SK-N-SH (cell line): ENCODE measurements around the gene RPL13. TPM values are rescaled to one million over a fixed set of nuclear protein-coding genes. Genes with fewer than 3 reads are reported as not detected.

Experiments used
- CTCF ChIA-PET: fragments of 300-600, 350-600 bp; formaldehyde crosslinking; extraction: SDS; loops from one replicate; lab custom pipeline; 2021; lab: Yijun Ruan, JAX
- POLR2A ChIA-PET: fragments of 350-600 bp; sonication (Branson Sonifier 250); formaldehyde crosslinking; extraction: SDS; loops from one replicate; lab custom pipeline; 2020; ENCODE audit warnings: antibody characterized with exemption, inconsistent platforms; lab: Yijun Ruan, JAX
- DNase-seq: peaks from one replicate; pipeline ENCODE4 v3.0.0; 2012
- H2AFZ ChIP-seq: fragments of 200-600 bp; sonication (generic); 2 replicates; pipeline ENCODE4 v1.8.1; 2016; ENCODE audit warnings: antibody characterized with exemption, mild to moderate bottlenecking, low read depth
- H3F3A ChIP-seq: fragments of 200-600 bp; sonication (generic); replicated peaks from 2 replicates; pipeline ENCODE3; 2016; ENCODE audit warnings: antibody characterized with exemption, mild to moderate bottlenecking; ENCODE audit not compliant: insufficient read depth
- H3K27ac ChIP-seq, 2 experiments: fragments of 200-500 bp in 1 of 2; fragments of 200-600 bp in 1 of 2; sonication (Bioruptor generic) in 1 of 2; sonication (generic), shearing (Covaris generic) in 1 of 2; 2 replicates each; pipeline versions ENCODE4 v1.5.1 to v1.6.1; 2014 to 2016; ENCODE audit warnings: low read depth in 2 of 2, inconsistent platforms in 1 of 2, low read length in 1 of 2, mild to moderate bottlenecking in 1 of 2, mixed read lengths in 1 of 2
- H3K27me3 ChIP-seq: fragments of 200-600 bp; sonication (generic), shearing (Covaris generic); 2 replicates; pipeline ENCODE4 v1.6.1; 2016; ENCODE audit warnings: mixed run types; ENCODE audit not compliant: insufficient read depth
- H3K36me3 ChIP-seq, 2 experiments: fragments of 200-500 bp in 1 of 2; fragments of 200-600 bp in 1 of 2; sonication (Bioruptor generic) in 1 of 2; sonication (generic) in 1 of 2; replicated peaks in 1 of 2; 2 replicates each; pipeline versions ENCODE3 to v1.5.1; 2014 to 2016; ENCODE audit warnings: low read length in 1 of 2, mild to moderate bottlenecking in 1 of 2; ENCODE audit not compliant: insufficient read depth in 2 of 2, control insufficient read depth in 1 of 2
- H3K4me1 ChIP-seq, 2 experiments: fragments of 200-500 bp in 1 of 2; fragments of 200-600 bp in 1 of 2; sonication (Bioruptor generic) in 1 of 2; sonication (generic), shearing (Covaris generic) in 1 of 2; 2 replicates each; pipeline versions ENCODE4 v1.5.1 to v1.6.1; 2014 to 2016; ENCODE audit warnings: low read depth in 1 of 2, low read length in 1 of 2, mixed run types in 1 of 2; ENCODE audit not compliant: insufficient read depth in 2 of 2, control insufficient read depth in 1 of 2
- H3K4me2 ChIP-seq: fragments of 200-600 bp; sonication (generic), shearing (Covaris generic); 2 replicates; pipeline ENCODE4 v1.6.1; 2017; ENCODE audit warnings: mixed run types
- H3K4me3 ChIP-seq, 2 experiments: fragments of 200-500 bp in 1 of 2; fragments of 200-600 bp in 1 of 2; sonication (Bioruptor generic) in 1 of 2; sonication (generic), shearing (Covaris generic) in 1 of 2; 2 replicates each; pipeline versions ENCODE4 v1.5.1 to v1.8.1; 2014 to 2016; ENCODE audit warnings: low read depth in 2 of 2, inconsistent platforms in 1 of 2, low read length in 1 of 2, mild to moderate bottlenecking in 1 of 2, mixed read lengths in 1 of 2, moderate library complexity in 1 of 2
- H3K79me2 ChIP-seq: fragments of 200-600 bp; sonication (generic); 2 replicates; pipeline ENCODE4 v1.8.1; 2017; ENCODE audit warnings: mild to moderate bottlenecking; ENCODE audit not compliant: insufficient read depth
- H3K9ac ChIP-seq: fragments of 200-600 bp; sonication (generic); 2 replicates; pipeline ENCODE4 v1.6.1; 2017; ENCODE audit warnings: mixed run types
- H3K9me2 ChIP-seq: fragments of 200-600 bp; sonication (generic); 2 replicates; pipeline ENCODE4 v1.6.1; 2017; ENCODE audit warnings: mixed run types
- H3K9me3 ChIP-seq: fragments of 200-600 bp; sonication (generic); 2 replicates; pipeline ENCODE4 v1.6.1; 2017; ENCODE audit warnings: mixed run types, mild to moderate bottlenecking, moderate library complexity
- H4K20me1 ChIP-seq: fragments of 200-600 bp; sonication (generic); 2 replicates; pipeline ENCODE4 v1.6.1; 2017; ENCODE audit warnings: mild to moderate bottlenecking, mixed run types; ENCODE audit not compliant: insufficient read depth
- CHD2 ChIP-seq: fragments of 150-350 bp; IDR thresholded peaks from 2 replicates; pipeline ENCODE4 v1.6.1; 2018; ENCODE audit warnings: low read length; ENCODE audit not compliant: partially characterized antibody
- ELF1 ChIP-seq: IDR thresholded peaks from 2 replicates; pipeline ENCODE4 v1.4.0; 2012
- EP300 ChIP-seq, 2 experiments: IDR thresholded peaks; 2 replicates each; pipeline versions ENCODE4 v1.4.0 to v1.6.1; 2012; ENCODE audit warnings: borderline replicate concordance in 1 of 2, low read depth in 1 of 2, low read length in 1 of 2
- FOSL2 ChIP-seq: IDR thresholded peaks from 2 replicates; pipeline ENCODE4 v1.4.0; 2012; ENCODE audit warnings: low read depth, mild to moderate bottlenecking, moderate library complexity, borderline replicate concordance
- FOXJ3 ChIP-seq: sonication (generic); formaldehyde crosslinking; IDR thresholded peaks from 2 replicates; pipeline ENCODE4 v1.5.1; 2020; ENCODE audit warnings: mild to moderate bottlenecking, missing genetic modification reagents
- FOXM1 ChIP-seq: IDR thresholded peaks from 2 replicates; pipeline ENCODE4 v1.4.0; 2012; ENCODE audit warnings: low read depth, mild to moderate bottlenecking
- GABPA ChIP-seq: IDR thresholded peaks from 2 replicates; pipeline ENCODE4 v1.4.0; 2012; ENCODE audit warnings: low read depth, mild to moderate bottlenecking
- MEF2A ChIP-seq: IDR thresholded peaks from 2 replicates; pipeline ENCODE4 v1.4.0; 2012; ENCODE audit warnings: low read depth, borderline replicate concordance
- NFIC ChIP-seq: IDR thresholded peaks from 2 replicates; pipeline ENCODE4 v1.4.0; 2012; ENCODE audit warnings: borderline replicate concordance
- RAD21 ChIP-seq: IDR thresholded peaks from 2 replicates; pipeline ENCODE4 v1.6.1; 2012; ENCODE audit warnings: mild to moderate bottlenecking, low read length
- RCOR1 ChIP-seq: fragments of 150-350 bp; IDR thresholded peaks from 2 replicates; pipeline ENCODE4 v1.6.1; 2017; ENCODE audit warnings: antibody characterized with exemption, low read length
- SIN3A ChIP-seq: IDR thresholded peaks from 2 replicates; pipeline ENCODE4 v1.6.1; 2012; ENCODE audit warnings: low read depth, mild to moderate bottlenecking, low read length, moderate library complexity, borderline replicate concordance
- SMC3 ChIP-seq: IDR thresholded peaks from 2 replicates; pipeline ENCODE4 v1.6.1; 2012; ENCODE audit warnings: low read depth, low read length, improper control_type of control experiment
- TAF1 ChIP-seq: IDR thresholded peaks from 2 replicates; pipeline ENCODE4 v1.6.1; 2012; ENCODE audit warnings: low read depth, mild to moderate bottlenecking, low read length, moderate library complexity, borderline replicate concordance
- TCF12 ChIP-seq: IDR thresholded peaks from 2 replicates; pipeline ENCODE4 v1.4.0; 2012
- TEAD4 ChIP-seq: IDR thresholded peaks from 2 replicates; pipeline ENCODE4 v1.4.0; 2012; ENCODE audit warnings: mild to moderate bottlenecking, borderline replicate concordance; ENCODE audit not compliant: insufficient read depth
- WGBS: methylation state at CpG from one replicate; pipeline ENCODE4 v1.1.6; 2017; ENCODE audit warnings: low lambda C conversion rate; 5-methylcytosine and 5-hydroxymethylcytosine counted together
- polyA plus RNA-seq, 3 experiments: library from polyadenylated mRNA; depleted of rRNA; stranded (reverse); fragments of >200 nt; gene quantifications; 2 replicates each; pipeline ENCODE4 v1.2.3, GENCODE V29; 2012
- TF ChIP-seq, protein P1 (sequence below): fragments of 150-350 bp; IDR thresholded peaks from 2 replicates; pipeline ENCODE4 v1.6.1; 2016; ENCODE audit warnings: mild to moderate bottlenecking, low read depth, low read length
- TF ChIP-seq, protein P2 (sequence below): fragments of 200-600 bp; sonication (generic); IDR thresholded peaks from 2 replicates; pipeline ENCODE4 v1.6.1; 2017; ENCODE audit warnings: antibody characterized with exemption, mild to moderate bottlenecking, moderate library complexity

The RPL13 gene
- polyA plus RNA-seq, 1 of the 3 experiments (the other 2 are of a cell fraction): 4,635 TPM

DNA sequence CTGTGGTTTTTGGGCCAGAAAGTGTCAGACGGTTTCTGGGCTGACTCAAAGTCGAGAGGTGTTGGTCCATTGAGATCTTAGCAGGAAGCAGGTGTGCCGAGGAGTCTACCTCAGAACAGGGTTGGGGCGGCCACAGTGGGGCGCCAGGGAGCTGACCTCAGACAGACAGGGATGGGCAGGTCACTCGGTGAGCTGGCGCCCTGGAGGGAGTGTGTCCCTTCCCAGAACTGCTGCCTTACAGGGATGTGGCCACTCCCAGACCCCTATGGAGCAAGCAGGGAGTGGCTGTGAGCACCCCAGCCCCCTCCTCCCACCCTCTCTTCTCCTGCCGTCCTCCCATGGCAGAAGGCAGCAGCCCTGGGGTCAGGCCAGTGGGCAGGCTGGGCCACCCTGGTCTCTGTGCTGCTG lies 39.0 kb downstream of the RPL13 start:
- no peak overlapping the region for H3K9ac ChIP-seq
- no peaks in the 10 kb centered on the region for H3K9me2 ChIP-seq
- H3K9me3 ChIP-seq: no peaks in the 10 kb centered on the region
- TF ChIP-seq NFIC (no peak), FOXM1 (no peak), EP300 (IDR thresholded peaks at IDR 0.05; ENCODE audit: borderline replicate concordance in 1 of 2, low read depth in 1 of 2, low read length in 1 of 2) (no peak), RAD21 (peak; percentile 38)
- TF ChIP-seq, protein P1, sequence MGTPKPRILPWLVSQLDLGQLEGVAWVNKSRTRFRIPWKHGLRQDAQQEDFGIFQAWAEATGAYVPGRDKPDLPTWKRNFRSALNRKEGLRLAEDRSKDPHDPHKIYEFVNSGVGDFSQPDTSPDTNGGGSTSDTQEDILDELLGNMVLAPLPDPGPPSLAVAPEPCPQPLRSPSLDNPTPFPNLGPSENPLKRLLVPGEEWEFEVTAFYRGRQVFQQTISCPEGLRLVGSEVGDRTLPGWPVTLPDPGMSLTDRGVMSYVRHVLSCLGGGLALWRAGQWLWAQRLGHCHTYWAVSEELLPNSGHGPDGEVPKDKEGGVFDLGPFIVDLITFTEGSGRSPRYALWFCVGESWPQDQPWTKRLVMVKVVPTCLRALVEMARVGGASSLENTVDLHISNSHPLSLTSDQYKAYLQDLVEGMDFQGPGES: no peak
- TF ChIP-seq, protein P2, sequence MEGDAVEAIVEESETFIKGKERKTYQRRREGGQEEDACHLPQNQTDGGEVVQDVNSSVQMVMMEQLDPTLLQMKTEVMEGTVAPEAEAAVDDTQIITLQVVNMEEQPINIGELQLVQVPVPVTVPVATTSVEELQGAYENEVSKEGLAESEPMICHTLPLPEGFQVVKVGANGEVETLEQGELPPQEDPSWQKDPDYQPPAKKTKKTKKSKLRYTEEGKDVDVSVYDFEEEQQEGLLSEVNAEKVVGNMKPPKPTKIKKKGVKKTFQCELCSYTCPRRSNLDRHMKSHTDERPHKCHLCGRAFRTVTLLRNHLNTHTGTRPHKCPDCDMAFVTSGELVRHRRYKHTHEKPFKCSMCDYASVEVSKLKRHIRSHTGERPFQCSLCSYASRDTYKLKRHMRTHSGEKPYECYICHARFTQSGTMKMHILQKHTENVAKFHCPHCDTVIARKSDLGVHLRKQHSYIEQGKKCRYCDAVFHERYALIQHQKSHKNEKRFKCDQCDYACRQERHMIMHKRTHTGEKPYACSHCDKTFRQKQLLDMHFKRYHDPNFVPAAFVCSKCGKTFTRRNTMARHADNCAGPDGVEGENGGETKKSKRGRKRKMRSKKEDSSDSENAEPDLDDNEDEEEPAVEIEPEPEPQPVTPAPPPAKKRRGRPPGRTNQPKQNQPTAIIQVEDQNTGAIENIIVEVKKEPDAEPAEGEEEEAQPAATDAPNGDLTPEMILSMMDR: peak; percentile 55
- H3K4me1 ChIP-seq: peaks cover 13 to 14% of the 10 kb centered on the region in 2 experiments; a peak in 3 of 4 replicates
- DNase-seq: peak; percentile 65
- H4K20me1 ChIP-seq: no peaks in the 10 kb centered on the region
- H3F3A ChIP-seq: peaks cover 15% of the 10 kb centered on the region
- H2AFZ ChIP-seq: no peak overlapping the region
- 52% methylated on average over 4 of the region's 8 CpGs for WGBS
- no peak overlapping the region for H3K4me2 ChIP-seq
- no peaks in the 10 kb centered on the region for H3K36me3 ChIP-seq
- H3K27ac ChIP-seq: no peak overlapping the region
- no peaks in the 10 kb centered on the region for H3K79me2 ChIP-seq
- H3K27me3 ChIP-seq: no peaks in the 10 kb centered on the region
- ChIA-PET CTCF (interaction anchor here (1.3 to 2.1 kb wide), 4 partner anchors 8 to 42 kb away, joined by 3 to 15 read pairs (median 7); partner anchors contain the start of gene DPEP1), POLR2A (no interaction called here)
- H3K4me3 ChIP-seq: no peak overlapping the region

DNA sequence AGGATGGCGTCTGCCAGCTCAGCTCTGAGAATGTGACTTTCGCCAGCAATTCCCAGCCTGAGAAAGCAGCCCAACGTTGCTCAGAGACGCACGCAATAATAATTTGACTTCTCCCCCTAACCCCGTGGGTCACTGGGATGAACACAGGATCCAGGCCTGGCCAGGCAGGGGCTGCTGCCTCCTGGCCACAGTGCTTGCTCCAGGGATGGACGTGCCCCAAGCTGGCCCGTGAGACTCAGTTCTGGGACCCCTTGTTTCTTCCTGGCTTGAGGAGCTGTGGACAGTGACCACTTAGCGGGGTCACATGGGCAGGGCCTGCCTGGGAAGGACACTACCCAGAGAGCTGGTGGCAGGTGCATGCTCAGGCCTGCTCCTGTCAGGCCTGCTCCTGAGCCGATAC lies 39.4 kb downstream of the RPL13 start:
- H4K20me1 ChIP-seq: no peaks in the 10 kb centered on the region
- ChIA-PET POLR2A (no interaction called here), CTCF (interaction anchor here (1.3 to 2.1 kb wide), 4 partner anchors 9 to 41 kb away, joined by 3 to 15 read pairs (median 7); partner anchors contain the start of gene DPEP1)
- no peak overlapping the region for H3K27ac ChIP-seq
- H2AFZ ChIP-seq: no peak overlapping the region
- no peak overlapping the region for H3K4me3 ChIP-seq
- no peak for TF ChIP-seq TAF1
- H3K9ac ChIP-seq: no peak overlapping the region
- H3K79me2 ChIP-seq: no peaks in the 10 kb centered on the region
- WGBS: 92% methylated on average over 7 of the region's 10 CpGs
- H3K4me1 ChIP-seq: peaks cover 13 to 14% of the 10 kb centered on the region in 2 experiments; a peak in 3 of 4 replicates
- no peaks in the 10 kb centered on the region for H3K36me3 ChIP-seq
- H3K4me2 ChIP-seq: no peak overlapping the region
- H3K27me3 ChIP-seq: no peaks in the 10 kb centered on the region
- no peak for DNase-seq
- H3K9me2 ChIP-seq: no peaks in the 10 kb centered on the region
- H3K9me3 ChIP-seq: no peaks in the 10 kb centered on the region
- H3F3A ChIP-seq: peaks cover 15% of the 10 kb centered on the region

DNA sequence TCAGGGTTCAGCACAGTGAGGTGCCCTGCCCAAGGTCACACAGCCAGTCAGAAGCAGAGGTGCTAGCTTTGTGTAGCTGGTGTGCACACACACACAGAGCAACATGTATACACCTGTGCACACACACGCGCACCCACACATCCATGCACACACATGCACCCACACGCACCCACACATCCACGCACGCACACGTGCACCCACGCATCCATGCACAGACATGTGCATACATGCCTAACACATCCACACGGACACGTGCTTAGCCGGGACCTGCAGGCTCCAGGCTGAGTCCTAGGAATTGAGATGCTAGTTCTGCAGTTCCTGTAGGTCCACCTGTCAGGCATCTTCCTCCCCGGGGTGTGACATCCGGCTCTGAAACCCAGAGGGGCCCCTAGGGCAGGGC lies 39.9 kb downstream of the RPL13 start:
- Histone ChIP-seq H4K20me1 (no peaks in the 10 kb centered on the region), H3K9me3 (no peaks in the 10 kb centered on the region), H3K79me2 (no peaks in the 10 kb centered on the region), H3K27me3 (no peaks in the 10 kb centered on the region), H3K9me2 (no peaks in the 10 kb centered on the region), H3K4me3 (no peak overlapping the region), H3K36me3 (no peaks in the 10 kb centered on the region), H3F3A (peaks cover 15% of the 10 kb centered on the region), H3K9ac (no peak overlapping the region), H3K4me2 (no peak overlapping the region), H2AFZ (no peak overlapping the region), H3K27ac (no peak overlapping the region), H3K4me1 (peaks cover 13 to 14% of the 10 kb centered on the region in 2 experiments; a peak in 3 of 4 replicates)
- ChIA-PET CTCF (interaction anchor here (1.3 to 2.1 kb wide), 4 partner anchors 9 to 41 kb away, joined by 3 to 15 read pairs (median 7); partner anchors contain the start of gene DPEP1), POLR2A (no interaction called here)
- DNase-seq: no peak
- 87% methylated on average over 10 of the region's 12 CpGs for WGBS
- TF ChIP-seq TEAD4 (no peak), ELF1 (no peak), CHD2 (no peak), FOXJ3 (CRISPR knock-in tag) (no peak), EP300 (IDR thresholded peaks at IDR 0.05; ENCODE audit: borderline replicate concordance in 1 of 2, low read depth in 1 of 2, low read length in 1 of 2) (no peak), FOSL2 (no peak), GABPA (no peak), TCF12 (no peak), SIN3A (no peak), TAF1 (no peak), MEF2A (no peak), SMC3 (no peak), RCOR1 (no peak)
- TF ChIP-seq, protein P2: no peak
